Measurements from ENCODE around the gene LGALSL. TPM values are rescaled to one million over a fixed set of nuclear protein-coding genes. Genes with fewer than 3 reads are reported as not detected.

The LGALSL gene
- polyA plus RNA-seq, 1 of the 3 experiments (the other 2 are of a cell fraction), result 6.5 TPM

- TF ChIP-seq FOSL2 (IDR thresholded peaks at IDR 0.05; ENCODE audit: borderline replicate concordance, low read depth), result no peak
- no peak for TF ChIP-seq FOXJ3 (CRISPR knock-in tag; IDR thresholded peaks at IDR 0.05)
- TF ChIP-seq CHD2 (IDR thresholded peaks at IDR 0.05; ENCODE audit: low read length, partially characterized antibody), result no peak
- no peak for TF ChIP-seq GABPA (IDR thresholded peaks at IDR 0.05; ENCODE audit: low read depth)
- TF ChIP-seq USF1 (IDR thresholded peaks at IDR 0.05; ENCODE audit: borderline replicate concordance, low read depth), result no peak
- no peak for TF ChIP-seq RXRA (IDR thresholded peaks at IDR 0.05; ENCODE audit: borderline replicate concordance, low read depth)
- TF ChIP-seq TEAD4 (IDR thresholded peaks at IDR 0.05; ENCODE audit: borderline replicate concordance, insufficient read depth), result no peak
- TF ChIP-seq POLR2AphosphoS5 (IDR thresholded peaks at IDR 0.05; ENCODE audit: low read depth, low read length), result no peak
- no peak for TF ChIP-seq RCOR1 (IDR thresholded peaks at IDR 0.05; ENCODE audit: low read length)
- TF ChIP-seq FOXM1 (IDR thresholded peaks at IDR 0.05; ENCODE audit: low read depth), result no peak
- no peak for TF ChIP-seq YY1 (IDR thresholded peaks at IDR 0.05; ENCODE audit: low read depth)
- TF ChIP-seq ZBTB33 (IDR thresholded peaks at IDR 0.05; ENCODE audit: borderline replicate concordance, low read depth), result no peak
Observed at GRCh38 chr2:64460330-64460729, 6.4 kb downstream of the LGALSL start (continued).

GRCh38 chr2:64461271-64462058, 7.5 kb downstream of the LGALSL start:
- H3K79me2 ChIP-seq (ENCODE audit: insufficient read depth), result no peaks in the 10 kb centered on the region
- TF ChIP-seq NRF1 (IDR thresholded peaks at IDR 0.05; ENCODE audit: low read depth, low read length), result no peak
- no peak for TF ChIP-seq MEF2A (IDR thresholded peaks at IDR 0.05; ENCODE audit: borderline replicate concordance, low read depth)
- TF ChIP-seq TEAD4 (IDR thresholded peaks at IDR 0.05; ENCODE audit: borderline replicate concordance, insufficient read depth), result no peak
- TF ChIP-seq CTCF (IDR thresholded peaks at IDR 0.05), result no peak
- TF ChIP-seq MAX (IDR thresholded peaks at IDR 0.05; ENCODE audit: low read depth), result no peak
- no peak for TF ChIP-seq RXRA (IDR thresholded peaks at IDR 0.05; ENCODE audit: borderline replicate concordance, low read depth)
- no peak for TF ChIP-seq YY1 (IDR thresholded peaks at IDR 0.05; ENCODE audit: low read depth)
- no peak for TF ChIP-seq RCOR1 (IDR thresholded peaks at IDR 0.05; ENCODE audit: low read length)
- TF ChIP-seq USF1 (IDR thresholded peaks at IDR 0.05; ENCODE audit: borderline replicate concordance, low read depth), result no peak
- no peak for TF ChIP-seq IRF3 (IDR thresholded peaks at IDR 0.05; ENCODE audit: low read depth, low read length)
- TF ChIP-seq FOXJ3 (CRISPR knock-in tag; IDR thresholded peaks at IDR 0.05), result no peak
- no peak for TF ChIP-seq RFX5 (IDR thresholded peaks at IDR 0.05; ENCODE audit: low read length)
- no peak for TF ChIP-seq ELF1 (IDR thresholded peaks at IDR 0.05)
- TF ChIP-seq JUND (IDR thresholded peaks at IDR 0.05), result no peak
- TF ChIP-seq ZBTB33 (IDR thresholded peaks at IDR 0.05; ENCODE audit: borderline replicate concordance, low read depth), result no peak
- no peak for TF ChIP-seq SMC3 (IDR thresholded peaks at IDR 0.05; ENCODE audit: low read depth, low read length)

More at GRCh38 chr2:64461271-64462058, 7.5 kb downstream of the LGALSL start:
- H2AFZ ChIP-seq (ENCODE audit: low read depth), result no peak overlapping the region
- no peaks in the 10 kb centered on the region for H3K9me3 ChIP-seq
- H4K20me1 ChIP-seq (ENCODE audit: insufficient read depth), result no peaks in the 10 kb centered on the region
- CTCF ChIA-PET, result interaction anchor here (0.9 to 1.5 kb wide), 2 partner anchors 11 to 13 kb away, joined by 3 to 5 read pairs; no protein-coding TSS in a partner anchor
- no peak for DNase-seq
- H3K27me3 ChIP-seq (ENCODE audit: insufficient read depth), result no peaks in the 10 kb centered on the region
- no peaks in the 10 kb centered on the region for H3K9me2 ChIP-seq
- H3K27ac ChIP-seq (ENCODE audit: low read depth in 2 of 2, low read length in 1 of 2), result no peak overlapping the region
- POLR2A ChIA-PET, result no interaction called here
- H3K9ac ChIP-seq, result no peak overlapping the region
- 88% methylated on average over 7 of the region's 7 CpGs for WGBS (ENCODE audit: low lambda C conversion rate)
- no peaks in the 10 kb centered on the region for H3F3A ChIP-seq (replicated peaks; ENCODE audit: insufficient read depth)
- H3K4me1 ChIP-seq (ENCODE audit: control insufficient read depth in 1 of 2, insufficient read depth in 2 of 2, low read depth in 1 of 2, low read length in 1 of 2), result peaks cover 0 to 5% of the 10 kb centered on the region in 2 experiments; a peak in 1 of 4 replicates
- H3K4me2 ChIP-seq, result no peak overlapping the region
- peaks cover 16 to 28% of the 10 kb centered on the region in 2 experiments for H3K36me3 ChIP-seq (replicated peaks in 1 of 2; ENCODE audit: control insufficient read depth in 1 of 2, insufficient read depth in 2 of 2, low read length in 1 of 2)
- H3K4me3 ChIP-seq (ENCODE audit: low read depth in 2 of 2, low read length in 1 of 2), result no peak overlapping the region
